RKO (cell line): ENCODE results near the gene ULBP2.
"Not testable (repeated sequence)": the region's sequence is repeated elsewhere in the genome, so short reads cannot be mapped to it uniquely, and the experiment has no call there.

Source experiments
- DNase-seq: peaks from one replicate; pipeline ENCODE4 v3.0.0-alpha.2; 2016; ENCODE audit warnings: low spot score

ULBP2 gene

GRCh38 chr6:149951626-149952025, 9.8 kb downstream of the ULBP2 start:
- DNase-seq = no peak

GRCh38 chr6:149953390-149953789, 11.6 kb downstream of the ULBP2 start:
- not testable (repeated sequence) for DNase-seq

- not testable (repeated sequence) for DNase-seq
Observed at GRCh38 chr6:149953934-149954327, 12.1 kb downstream of the ULBP2 start.

GRCh38 chr6:149954328-149954983, 12.6 kb downstream of the ULBP2 start:
- not testable (repeated sequence) for DNase-seq

DNA sequence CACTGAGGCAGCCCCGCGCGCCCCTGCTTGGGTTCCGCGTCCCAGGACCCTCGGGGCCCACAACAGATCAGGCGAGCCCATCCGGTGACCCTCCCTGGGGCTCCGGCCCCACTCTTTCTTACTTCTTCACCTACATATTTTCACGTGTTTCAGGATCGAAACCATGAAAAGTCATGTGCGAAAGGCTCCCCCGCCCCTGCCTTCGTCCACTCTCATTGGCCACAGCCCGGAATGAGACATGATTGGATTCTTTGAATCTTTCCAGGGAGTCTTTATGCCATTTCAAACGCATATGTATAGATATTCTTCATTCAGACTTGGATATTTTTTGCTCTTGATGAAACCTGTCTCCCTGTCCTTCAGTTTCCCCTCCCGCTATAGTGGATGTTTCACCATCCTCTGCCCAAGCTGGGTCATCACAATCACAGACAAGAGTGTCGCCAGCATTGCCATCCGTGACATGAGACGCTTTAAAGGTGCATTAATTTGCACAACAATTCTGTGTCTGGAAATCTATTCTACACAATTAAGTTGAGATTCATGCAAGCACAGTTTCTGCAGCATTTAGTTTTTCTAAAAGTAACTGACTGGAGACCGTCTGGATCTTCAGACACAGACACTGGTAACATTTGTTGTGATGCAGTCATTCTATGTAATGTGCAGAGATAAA, 13.3 kb downstream of the ULBP2 start:
- not testable (repeated sequence) for DNase-seq

DNA sequence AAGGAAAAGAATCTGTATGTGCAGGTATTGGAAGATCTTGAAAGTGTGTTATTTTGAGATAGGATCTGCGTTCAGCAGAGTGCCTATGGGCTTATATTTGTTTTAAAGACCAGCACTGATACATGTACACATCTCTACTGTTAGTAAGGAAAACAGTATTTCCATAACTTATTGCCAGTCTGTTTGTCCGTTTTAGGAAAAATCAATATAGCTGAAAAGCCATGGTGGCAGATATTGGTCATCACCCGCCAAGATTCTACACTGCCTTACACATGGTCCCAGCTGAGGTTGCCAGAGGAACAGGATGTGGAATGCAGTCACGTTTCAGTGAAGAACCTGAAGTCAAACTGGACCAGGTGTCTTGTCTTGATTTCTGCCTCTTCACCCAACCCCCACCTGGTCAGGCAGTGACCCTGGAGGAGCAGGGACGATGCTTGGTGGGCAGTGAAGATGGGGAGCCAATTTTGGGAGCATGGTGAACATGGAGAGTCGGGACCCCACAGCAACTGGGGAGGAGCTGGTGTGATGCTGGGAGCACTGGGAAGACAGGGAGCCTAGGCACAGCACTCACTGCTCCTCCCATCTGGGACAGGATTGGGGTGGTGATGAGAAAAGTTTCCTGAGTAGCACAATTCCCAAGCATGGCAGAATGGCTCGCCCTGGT, 14.0 kb downstream of the ULBP2 start:
- DNase-seq = not testable (repeated sequence)

DNA sequence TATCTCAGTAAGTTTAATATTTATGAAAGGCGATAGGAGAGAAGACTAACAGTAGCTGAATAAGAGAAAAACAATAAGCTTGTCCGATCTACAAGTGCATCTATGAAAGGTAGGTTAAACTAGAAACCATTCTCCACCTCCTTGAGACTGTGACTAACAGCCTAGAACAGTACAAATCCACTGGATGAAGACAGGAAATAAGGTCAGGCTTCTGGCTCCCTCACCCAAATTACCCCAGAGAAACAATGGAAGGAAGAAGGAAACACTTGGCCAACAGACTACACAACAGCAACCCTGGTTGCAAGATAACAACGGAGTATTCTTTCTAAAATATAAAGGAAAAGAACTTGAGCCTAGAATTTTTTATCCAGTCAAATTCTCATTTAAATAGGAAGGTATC, 16.3 kb downstream of the ULBP2 start:
- not testable (repeated sequence) for DNase-seq

GRCh38 chr6:149959806-149960205, 18.0 kb downstream of the ULBP2 start:
- not testable (repeated sequence) for DNase-seq

DNA sequence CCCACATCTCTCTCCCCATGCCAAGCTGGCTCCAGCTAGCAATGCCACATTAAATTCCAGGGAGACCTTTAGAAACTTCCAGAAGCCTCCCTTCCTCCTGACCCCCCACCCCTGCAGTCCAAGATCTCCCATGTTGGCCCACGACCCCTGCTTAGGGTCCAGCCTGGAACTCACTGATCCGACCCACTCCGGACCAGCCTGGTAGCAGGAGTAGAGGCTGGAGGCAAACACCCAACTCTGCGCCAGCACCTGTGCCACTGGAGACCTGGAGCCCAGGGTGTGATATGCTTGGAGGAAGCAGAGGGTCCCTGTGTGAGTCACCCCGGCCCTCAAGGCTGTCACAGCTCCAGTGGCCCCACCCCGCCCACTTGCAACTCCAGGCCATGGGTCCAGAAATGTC, 18.7 kb downstream of the ULBP2 start:
- DNase-seq = no peak

GRCh38 chr6:149961728-149962425, 20.1 kb downstream of the ULBP2 start:
- DNase-seq = peak; percentile 69

GRCh38 chr6:149962461-149963211, 20.8 kb downstream of the ULBP2 start:
- DNase-seq = no peak

DNA sequence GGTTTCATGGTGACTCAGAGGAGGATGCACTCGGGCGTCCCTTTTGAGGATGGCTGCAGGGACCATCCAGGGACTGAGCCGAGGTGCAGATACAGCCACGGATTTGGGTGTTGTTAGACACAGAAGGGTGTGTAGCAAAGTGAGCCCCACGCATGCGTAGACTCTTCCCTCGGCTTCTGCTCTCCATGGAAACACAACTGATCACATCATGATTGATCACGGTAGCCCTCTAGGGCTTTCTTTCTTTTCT, 21.3 kb downstream of the ULBP2 start:
- peak; percentile 74 for DNase-seq

DNA sequence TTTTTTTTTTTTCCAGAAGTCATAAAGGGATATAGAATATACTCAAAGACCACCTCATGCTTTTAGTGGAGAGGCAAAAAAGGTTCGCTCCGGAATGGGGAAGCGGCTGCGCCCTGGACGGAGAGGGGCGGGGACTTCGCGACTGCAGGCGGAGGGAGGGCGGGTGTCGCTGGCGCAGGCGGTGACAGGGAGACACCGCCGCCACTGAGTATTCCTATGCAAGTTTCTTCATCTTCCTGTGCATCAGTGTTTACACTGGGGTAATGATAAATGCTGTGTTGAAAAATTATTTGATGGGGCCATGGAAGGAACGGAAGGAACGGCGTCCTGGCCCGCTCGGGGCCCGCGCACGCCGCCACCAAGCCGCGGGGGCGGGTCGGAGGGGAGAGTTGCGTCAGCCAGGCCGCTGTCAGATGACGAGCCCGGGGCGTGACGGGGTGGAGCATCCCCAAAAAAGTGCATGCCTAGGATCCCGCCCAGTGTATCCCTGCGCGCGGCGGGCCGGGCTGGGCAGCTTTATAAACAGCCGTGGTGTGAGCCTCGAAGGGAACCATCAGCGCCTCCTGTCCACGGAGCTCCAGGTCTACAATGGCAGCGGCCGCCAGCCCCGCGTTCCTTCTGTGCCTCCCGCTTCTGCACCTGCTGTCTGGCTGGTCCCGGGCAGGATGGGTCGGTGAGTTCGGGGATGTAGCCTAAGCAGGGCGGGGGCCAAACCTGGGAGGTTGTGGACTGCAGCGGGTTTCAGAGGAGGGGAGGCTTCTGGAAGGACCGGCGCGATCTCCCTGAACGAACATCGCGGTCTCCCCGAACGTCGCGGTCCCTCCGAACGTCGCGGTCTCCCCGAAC, 21.9 kb downstream of the ULBP2 start, which contains the start of gene ULBP1:
Gene ULBP1 (plus strand): TSS at position 482 of the 846 bp plus-strand sequence. CDS start 107 bp downstream, at position 589.
- DNase-seq = peak; percentile 91

DNA sequence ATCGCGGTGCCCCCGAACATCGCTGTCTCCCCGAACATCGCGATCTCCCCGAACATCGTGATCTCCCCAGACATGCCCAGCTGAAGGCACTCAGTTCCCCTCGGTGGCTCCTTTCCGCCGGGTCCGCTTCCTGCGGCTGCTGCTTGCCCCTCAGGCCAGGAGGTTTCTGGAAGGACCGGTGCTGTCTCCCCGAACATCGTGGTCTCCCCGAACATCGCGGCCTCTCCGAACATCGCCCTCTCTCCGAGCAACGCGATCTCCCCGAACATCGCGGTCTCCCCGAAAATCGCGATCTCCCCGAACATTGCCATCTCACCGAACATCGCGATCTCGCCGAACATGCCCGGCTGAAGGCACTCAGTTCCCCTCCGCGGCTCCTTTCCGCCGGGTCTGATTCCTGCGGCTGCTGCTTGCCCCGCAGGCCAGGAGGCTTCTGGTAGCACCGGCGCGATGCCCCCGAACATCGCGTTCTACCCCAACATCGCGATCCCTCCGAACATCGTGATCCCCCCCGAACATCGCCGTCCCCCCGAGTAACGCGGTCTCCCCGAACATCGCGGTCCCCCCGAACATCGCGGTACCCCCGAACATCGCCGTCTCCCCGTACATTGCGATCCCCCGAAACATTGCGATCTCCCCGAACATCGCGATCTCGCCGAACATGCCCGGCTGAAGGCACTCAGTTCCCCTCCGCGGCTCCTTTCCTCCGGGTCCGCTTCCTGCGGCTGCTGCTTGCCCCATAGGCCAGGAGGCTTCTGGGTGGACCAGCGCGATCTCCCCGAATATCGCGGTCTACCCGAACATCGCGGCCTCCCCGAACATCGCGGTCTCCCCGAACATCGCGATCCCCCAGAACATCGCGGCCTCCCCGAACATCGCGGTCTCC, 22.7 kb downstream of the ULBP2 start:
- DNase-seq = no peak

DNA sequence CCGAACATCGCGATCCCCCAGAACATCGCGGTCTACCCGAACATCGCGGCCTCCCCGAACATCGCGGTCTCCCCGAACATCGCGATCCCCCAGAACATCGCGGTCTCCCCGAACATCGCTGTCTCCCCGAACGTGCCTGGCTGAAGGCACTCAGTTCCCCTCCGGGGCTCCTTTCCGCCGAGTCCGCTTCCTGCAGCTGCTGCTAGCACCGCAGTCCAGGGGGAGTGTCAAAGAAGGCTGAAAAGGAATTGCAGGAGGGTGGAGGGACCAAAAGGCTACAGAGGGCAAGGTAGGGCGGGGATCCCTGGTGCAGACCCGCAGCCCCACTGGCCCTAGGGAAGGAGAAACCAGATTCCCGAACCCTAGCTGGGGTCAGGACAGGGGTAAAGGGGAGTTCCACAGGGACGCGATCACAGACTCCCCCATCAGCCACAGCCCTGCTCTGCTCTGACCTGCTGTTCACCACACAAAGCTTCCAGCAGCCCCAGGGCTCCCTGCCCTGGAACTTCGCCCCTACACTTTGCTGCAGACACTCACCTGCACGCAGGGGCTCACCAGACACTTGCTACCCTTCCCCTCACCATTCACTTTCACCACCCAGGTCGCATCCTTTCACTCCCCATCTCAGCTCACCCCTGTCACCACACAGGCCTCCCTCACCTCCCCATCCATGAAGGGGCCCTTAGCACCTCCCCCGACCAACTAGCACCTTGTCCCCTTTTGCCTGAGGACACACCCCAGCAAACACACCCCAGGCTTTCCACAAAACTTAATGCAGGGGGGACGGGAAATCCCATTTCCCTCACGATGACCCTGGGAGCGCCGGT, 23.6 kb downstream of the ULBP2 start:
- DNase-seq = no peak

DNA sequence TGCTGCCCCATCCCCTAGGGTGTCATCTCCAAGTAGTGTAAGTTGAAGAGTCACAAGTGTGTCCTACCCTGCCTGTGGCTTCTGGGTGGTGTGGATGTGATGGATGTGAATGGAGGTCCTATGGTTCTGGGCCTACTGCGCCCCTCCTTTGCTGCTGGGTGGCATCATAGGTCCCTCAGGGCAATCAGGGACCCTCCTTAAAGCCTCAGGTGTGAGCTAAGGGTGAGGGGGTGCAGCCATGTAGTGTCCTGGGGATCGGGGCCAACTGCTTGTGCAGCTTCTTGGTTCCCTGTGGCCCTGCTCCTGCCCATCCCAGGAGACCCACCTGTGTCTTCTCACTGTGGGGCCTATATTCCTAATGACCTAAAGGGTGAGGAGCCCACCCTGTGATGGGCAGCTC, 24.5 kb downstream of the ULBP2 start:
- DNase-seq = not testable (repeated sequence)

DNA sequence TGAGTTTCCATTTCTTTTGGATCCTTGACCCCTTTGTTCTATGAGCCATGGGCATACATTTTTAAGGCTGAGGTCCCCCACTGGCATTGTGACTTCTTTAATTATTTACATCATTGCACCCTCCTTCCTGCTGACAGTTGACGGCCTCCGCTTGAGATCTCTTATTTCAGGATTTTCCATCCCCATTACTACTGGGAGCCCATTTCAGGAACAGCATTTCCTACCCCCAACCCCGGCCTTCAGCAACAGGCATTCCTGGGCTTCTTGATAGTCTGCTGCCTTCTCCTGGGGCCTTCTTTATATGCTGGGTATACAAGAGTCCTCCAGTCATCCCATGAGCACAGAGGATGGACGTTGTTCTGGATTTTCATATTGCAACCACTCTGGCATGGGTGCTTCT, 25.8 kb downstream of the ULBP2 start:
- DNase-seq = no peak

DNA sequence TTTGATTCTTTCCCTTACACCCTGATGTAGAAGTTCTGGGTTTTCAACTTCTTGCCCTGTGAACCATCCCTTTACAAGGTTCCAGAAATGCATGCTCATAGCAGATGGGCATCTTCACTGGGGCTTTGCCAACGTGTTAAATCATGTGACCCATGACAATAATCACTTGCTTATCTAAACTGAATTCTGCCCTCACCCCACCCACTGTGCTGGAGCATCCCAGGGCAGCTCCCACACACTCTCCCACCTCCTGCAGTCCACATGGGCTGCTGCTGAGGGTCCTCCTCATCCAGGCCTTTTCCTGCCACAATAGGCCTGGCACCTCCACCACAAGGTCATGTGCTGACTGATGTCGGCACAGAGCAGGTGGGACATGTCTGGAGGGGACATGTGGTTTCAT, 26.2 kb downstream of the ULBP2 start:
- DNase-seq = not testable (repeated sequence)

- DNase-seq = not testable (repeated sequence)
Observed at GRCh38 chr6:149968909-149969308, 27.1 kb downstream of the ULBP2 start.
